Peyer's patch (tissue), 4 donors: ENCODE data around the gene PLCD1.

Experiments
- CTCF ChIP-seq, 6 experiments: fragments of 450-650 bp in 4 of 6; fragments of 200-600 bp in 2 of 6; sonication (generic) in 1 of 6; IDR thresholded peaks; one replicate each; pipeline ENCODE4 v1.5.1; 2017 to 2019; ENCODE audit warnings: antibody characterized with exemption in 6 of 6, mild to moderate bottlenecking in 3 of 6, moderate library complexity in 1 of 6
- POLR2A ChIP-seq, 2 donors: fragments of 450-650 bp; IDR thresholded peaks; one replicate each; pipeline ENCODE4 v1.5.1; 2017; ENCODE audit warnings: antibody characterized with exemption in 2 of 2, mild to moderate bottlenecking in 2 of 2, moderate library complexity in 2 of 2

GRCh38 chr3:38003371-38003816, 26.0 kb downstream of the PLCD1 start:
- peak; percentile 66 to 86 (median 84) for TF ChIP-seq CTCF (IDR thresholded peaks at IDR 0.05)
- TF ChIP-seq POLR2A (IDR thresholded peaks at IDR 0.05): no peak
